H1 (cell line): ENCODE data around the gene CD4. TPM values are rescaled to one million over a fixed set of nuclear protein-coding genes. Genes with fewer than 3 reads are reported as not detected.

Source experiments
- CTCF ChIA-PET: fragments of 300-600 bp; sonication (Branson Sonifier 250); formaldehyde crosslinking; loops from one replicate; lab custom pipeline; 2021; ENCODE audit not compliant: partially characterized antibody; lab: Charles Lee
- POLR2A ChIA-PET: fragments of 300-600 bp; sonication (Branson Sonifier 250); formaldehyde crosslinking; loops from one replicate; lab custom pipeline; 2021; ENCODE audit warnings: inconsistent platforms; ENCODE audit not compliant: partially characterized antibody; lab: Charles Lee
- DNase-seq, 2 experiments: peaks; one replicate each; pipeline versions ENCODE4 v3.0.0 to v3.0.0-alpha.2; 2010 to 2022; ENCODE audit warnings: low spot score in 2 of 2, low read depth in 1 of 2, mixed read lengths in 1 of 2
- FAIRE-seq: peaks from 2 replicates; lab custom pipeline; 2011; peaks lifted over from hg19 to GRCh38; lab: Jason Lieb, UNC
- H2AFZ ChIP-seq: 2 replicates; pipeline ENCODE4 v1.8.1; 2012; ENCODE audit warnings: low read length, inconsistent platforms
- H2AK5ac ChIP-seq: 2 replicates; pipeline ENCODE4 v1.6.1; 2013; ENCODE audit warnings: low read depth, low read length
- H2BK120ac ChIP-seq: replicated peaks from 2 replicates; pipeline ENCODE3; 2013; ENCODE audit warnings: low read depth, low read length, inconsistent platforms
- H2BK12ac ChIP-seq: 2 replicates; pipeline ENCODE4 v1.6.1; 2013; ENCODE audit warnings: low read depth, low read length
- H2BK15ac ChIP-seq: 2 replicates; pipeline ENCODE4 v1.6.1; 2013; ENCODE audit warnings: low read length
- H2BK20ac ChIP-seq: 2 replicates; pipeline ENCODE4 v1.6.1; 2013; ENCODE audit warnings: low read length
- H2BK5ac ChIP-seq: 2 replicates; pipeline ENCODE4 v1.6.1; 2013; ENCODE audit warnings: low read depth, low read length
- H3K14ac ChIP-seq: 2 replicates; pipeline ENCODE4 v1.6.1; 2013; ENCODE audit warnings: inconsistent platforms; ENCODE audit not compliant: insufficient read length
- H3K18ac ChIP-seq: 2 replicates; pipeline ENCODE4 v1.6.1; 2013; ENCODE audit warnings: low read length; ENCODE audit errors: extremely low read depth
- H3K23ac ChIP-seq: 2 replicates; pipeline ENCODE4 v1.6.1; 2013; ENCODE audit warnings: inconsistent platforms; ENCODE audit not compliant: insufficient read length
- H3K23me2 ChIP-seq: 2 replicates; pipeline ENCODE4 v1.6.1; 2013; ENCODE audit warnings: low read depth, low read length
- H3K27ac ChIP-seq: 2 replicates; pipeline ENCODE4 v1.6.1; 2011; ENCODE audit warnings: low read depth, low read length, inconsistent platforms
- H3K27me3 ChIP-seq, 4 experiments: replicated peaks in 1 of 4; 1 replicate in 1 of 4; 2 replicates in 3 of 4; pipeline versions ENCODE4 v1.6.1 to v1.8.1; 2011 to 2013; ENCODE audit warnings: low read length in 3 of 4, mild to moderate bottlenecking in 3 of 4, inconsistent platforms in 2 of 4, mixed read lengths in 2 of 4, moderate library complexity in 1 of 4; ENCODE audit not compliant: control insufficient read depth in 3 of 4, insufficient read depth in 3 of 4; ENCODE audit errors: extremely low read depth in 1 of 4
- H3K36me3 ChIP-seq, 4 experiments: 2 replicates each; pipeline versions ENCODE4 v1.6.1 to v1.8.1; 2011 to 2013; ENCODE audit warnings: mild to moderate bottlenecking in 4 of 4, low read length in 3 of 4, moderate library complexity in 2 of 4, control low read depth in 1 of 4, inconsistent platforms in 1 of 4; ENCODE audit not compliant: insufficient read depth in 4 of 4, control insufficient read depth in 2 of 4
- H3K4ac ChIP-seq: replicated peaks from 2 replicates; pipeline ENCODE3; 2013; ENCODE audit warnings: low read length, low read depth, mixed read lengths, inconsistent platforms; ENCODE audit not compliant: insufficient read length
- H3K4me1 ChIP-seq, 4 experiments: replicated peaks in 1 of 4; 1 replicate in 1 of 4; 2 replicates in 3 of 4; pipeline versions ENCODE4 v1.6.1 to v1.8.1; 2011 to 2013; ENCODE audit warnings: low read length in 3 of 4, inconsistent platforms in 2 of 4, mixed read lengths in 1 of 4; ENCODE audit not compliant: insufficient read depth in 4 of 4, control insufficient read depth in 3 of 4
- H3K4me2 ChIP-seq, 2 experiments: 2 replicates each; pipeline versions ENCODE4 v1.6.1 to v1.8.1; 2011 to 2013; ENCODE audit warnings: low read depth in 2 of 2, low read length in 2 of 2, control low read depth in 1 of 2, inconsistent platforms in 1 of 2, mild to moderate bottlenecking in 1 of 2; ENCODE audit not compliant: insufficient read depth in 1 of 2
- H3K4me3 ChIP-seq, 4 experiments: fragments of 200-600, 300-600 bp in 1 of 4; sonication (generic), shearing (Covaris generic), sonication (Bioruptor Twin) in 1 of 4; 2 replicates each; pipeline versions ENCODE4 v1.5.1 to v1.8.1; 2011 to 2016; ENCODE audit warnings: low read length in 4 of 4, low read depth in 3 of 4, control low read depth in 2 of 4, inconsistent platforms in 2 of 4, mild to moderate bottlenecking in 2 of 4, mixed read lengths in 1 of 4, moderate library complexity in 1 of 4; ENCODE audit not compliant: insufficient read depth in 2 of 4; ENCODE audit errors: extremely low read depth in 1 of 4
- H3K56ac ChIP-seq: replicated peaks from 2 replicates; pipeline ENCODE3; 2013; ENCODE audit warnings: low read depth, mild to moderate bottlenecking, mixed read lengths, low read length, inconsistent platforms; ENCODE audit not compliant: insufficient read length
- H3K79me1 ChIP-seq: 2 replicates; pipeline ENCODE4 v1.6.1; 2013; ENCODE audit warnings: low read depth, low read length, control low read depth
- H3K79me2 ChIP-seq, 2 experiments: 2 replicates each; pipeline versions ENCODE4 v1.6.1 to v1.8.1; 2012 to 2013; ENCODE audit warnings: low read length in 2 of 2, mild to moderate bottlenecking in 2 of 2, inconsistent platforms in 1 of 2; ENCODE audit not compliant: insufficient read depth in 2 of 2, control insufficient read depth in 1 of 2
- H3K9ac ChIP-seq, 4 experiments: replicated peaks in 1 of 4; 1 replicate in 1 of 4; 2 replicates in 3 of 4; pipeline versions ENCODE4 v1.6.1 to v1.8.1; 2011 to 2013; ENCODE audit warnings: low read depth in 3 of 4, low read length in 3 of 4, control low read depth in 2 of 4, mild to moderate bottlenecking in 2 of 4, moderate library complexity in 2 of 4, inconsistent platforms in 1 of 4; ENCODE audit errors: extremely low read depth in 1 of 4
- H3K9me3 ChIP-seq, 2 experiments: 2 replicates each; pipeline versions ENCODE4 v1.6.1 to v1.8.1; 2012 to 2013; ENCODE audit warnings: mild to moderate bottlenecking in 2 of 2, moderate library complexity in 2 of 2, control low read depth in 1 of 2, inconsistent platforms in 1 of 2, low read depth in 1 of 2, low read length in 1 of 2, mixed read lengths in 1 of 2; ENCODE audit not compliant: insufficient read depth in 2 of 2
- H4K20me1 ChIP-seq, 2 experiments: replicated peaks in 1 of 2; 2 replicates each; pipeline versions ENCODE3 to v1.8.1; 2011 to 2013; ENCODE audit warnings: inconsistent platforms in 2 of 2, low read length in 2 of 2, mild to moderate bottlenecking in 1 of 2; ENCODE audit not compliant: insufficient read depth in 2 of 2, control insufficient read depth in 1 of 2
- H4K5ac ChIP-seq: 2 replicates; pipeline ENCODE4 v1.6.1; 2013; ENCODE audit warnings: low read length, low read depth, mixed read lengths, inconsistent platforms; ENCODE audit not compliant: insufficient read length
- H4K8ac ChIP-seq: 2 replicates; pipeline ENCODE4 v1.8.0; 2013; ENCODE audit warnings: mild to moderate bottlenecking, moderate library complexity, low read length, inconsistent platforms; ENCODE audit not compliant: insufficient read depth; ENCODE audit errors: extremely low read depth
- H4K91ac ChIP-seq: replicated peaks from 2 replicates; pipeline ENCODE3; 2013; ENCODE audit warnings: low read length, mixed read lengths, inconsistent platforms; ENCODE audit not compliant: insufficient read length
- BCL11A ChIP-seq, 2 experiments: IDR thresholded peaks; one replicate each; pipeline ENCODE4 v1.6.1; 2011; ENCODE audit warnings: low read depth in 2 of 2, low read length in 2 of 2, mild to moderate bottlenecking in 2 of 2
- EZH2 ChIP-seq: fragments of 200-600 bp; sonication (generic); IDR thresholded peaks from 2 replicates; pipeline ENCODE4 v1.7.1; 2012; ENCODE audit warnings: low read depth, mild to moderate bottlenecking, moderate library complexity, low read length, inconsistent platforms; ENCODE audit not compliant: severe bottlenecking
- GABPA ChIP-seq: IDR thresholded peaks from 2 replicates; pipeline ENCODE4 v1.6.1; 2011; ENCODE audit warnings: mild to moderate bottlenecking, low read length, moderate library complexity, borderline replicate concordance; ENCODE audit not compliant: insufficient read depth
- JUN ChIP-seq: IDR thresholded peaks from 2 replicates; pipeline ENCODE4 v1.6.1; 2011; ENCODE audit warnings: low read depth, mild to moderate bottlenecking, improper control_type of control experiment, low read length
- SIN3A ChIP-seq, 2 experiments: IDR thresholded peaks in 1 of 2; conservative IDR thresholded peaks in 1 of 2; 2 replicates each; pipeline ENCODE4 v1.6.1; 2011 to 2012; ENCODE audit warnings: low read length in 2 of 2, improper control_type of control experiment in 1 of 2, low read depth in 1 of 2, mild to moderate bottlenecking in 1 of 2
- TAF1 ChIP-seq: IDR thresholded peaks from 2 replicates; pipeline ENCODE4 v1.6.1; 2011; ENCODE audit warnings: mild to moderate bottlenecking, low read depth, low read length
- ZNF274 ChIP-seq: IDR thresholded peaks from 2 replicates; pipeline ENCODE4 v1.7.0; 2012; ENCODE audit warnings: low read length, borderline replicate concordance; ENCODE audit errors: extremely low read depth
- WGBS, 2 experiments: shearing (Covaris generic) in 1 of 2; methylation state at CpG; one replicate each; pipeline versions ENCODE4 v1.1.6 to v1.1.7; 2013 to 2015; ENCODE audit warnings: low lambda C conversion rate in 2 of 2, mixed read lengths in 2 of 2, inconsistent platforms in 1 of 2, low coverage in 1 of 2, missing lambda C conversion rate in 1 of 2; ENCODE audit not compliant: insufficient replicate concordance in 2 of 2, insufficient coverage in 1 of 2, insufficient read length in 1 of 2; ENCODE audit errors: extremely low coverage in 1 of 2, missing lambda C conversion rate in 1 of 2; 5-methylcytosine and 5-hydroxymethylcytosine counted together
- polyA plus RNA-seq, 7 experiments: library from polyadenylated mRNA; depleted of rRNA in 3 of 7; stranded (reverse) in 5 of 7; unstranded in 2 of 7; fragments of >200 nt in 5 of 7; fragments of 200-250 nt in 2 of 7; gene quantifications; 1 replicate in 5 of 7; 2 replicates in 1 of 7; 4 replicates in 1 of 7; pipeline versions ENCODE4 v1.2.1 to v1.2.3, GENCODE V29; 2011 to 2013; ENCODE audit warnings: missing spikeins in 2 of 7, mixed read lengths in 2 of 7
- total RNA-seq: library from RNA; stranded (reverse); fragmentation: NEBNext Ultra II Directional; extraction: Animal tissue kit (Norgen Biotek cat#: 25700); gene quantifications from 2 replicates; pipeline ENCODE4 v1.2.1, GENCODE V29; 2021
- TF ChIP-seq, protein P1 (sequence below): IDR thresholded peaks from 2 replicates; pipeline ENCODE4 v1.6.1; 2011; ENCODE audit warnings: low read length, improper control_type of control experiment
- TF ChIP-seq, protein P2 (sequence below): IDR thresholded peaks from 2 replicates; pipeline ENCODE4 v1.6.1; 2011; ENCODE audit warnings: low read depth, mild to moderate bottlenecking, low read length; ENCODE audit not compliant: insufficient read depth

Gene CD4
- total and polyA plus RNA-seq, 2 of the 8 experiments (the other 6 are each of a cell fraction or from before 2014, with no cell fraction given): 3.4 to 5.1 TPM

DNA sequence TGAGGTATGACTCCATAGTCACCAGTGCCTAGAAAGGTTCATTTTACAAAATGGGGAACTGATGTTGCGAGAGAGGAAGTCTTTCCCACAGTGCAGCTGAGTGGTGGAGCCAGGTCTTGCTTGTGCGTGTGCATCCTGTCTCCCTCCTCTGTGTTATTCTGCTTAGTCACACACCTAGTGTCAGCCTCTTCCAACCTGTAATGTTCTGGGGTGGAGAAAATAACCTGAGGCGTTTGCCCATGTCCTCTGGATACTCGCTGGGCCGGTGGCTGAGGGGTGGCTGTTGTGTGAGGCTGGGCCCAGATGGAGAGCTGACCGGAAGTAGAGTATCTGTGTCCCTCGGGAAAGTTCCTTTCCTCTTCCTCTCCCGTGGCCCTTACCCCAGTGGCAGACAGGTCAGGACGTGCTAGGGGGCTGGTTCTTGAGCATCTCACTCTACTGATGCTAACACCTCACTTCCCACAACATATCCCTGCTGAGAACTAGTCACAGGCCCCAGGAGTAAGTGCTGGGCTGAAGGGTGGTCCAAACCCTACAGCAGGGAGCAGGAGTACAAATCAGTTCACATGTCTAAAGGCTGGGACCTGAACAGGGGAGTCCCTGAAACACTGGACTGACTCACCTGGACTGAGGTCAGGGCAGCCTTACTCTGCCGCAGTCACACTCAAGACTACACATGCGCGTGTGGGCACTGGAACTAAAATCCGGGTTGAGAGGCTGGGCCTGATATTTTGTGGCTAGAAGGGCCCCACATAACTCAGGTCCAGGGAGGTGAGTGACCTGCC, 43.4 kb upstream of the CD4 start:
- no peak overlapping the region for H2AK5ac ChIP-seq
- peaks cover 2 to 6% of the 10 kb centered on the region in 2 experiments for H4K20me1 ChIP-seq
- H2AFZ ChIP-seq: no peak overlapping the region
- no peak overlapping the region for H3K4me2 ChIP-seq
- FAIRE-seq: no peak
- no peak overlapping the region for H3K23ac ChIP-seq
- H3K79me2 ChIP-seq: no peaks in the 10 kb centered on the region
- CTCF ChIA-PET: interaction anchor here (0.6 to 2.3 kb wide), 7 partner anchors 8 to 234 kb away, joined by 3 to 9 read pairs (median 3); partner anchors contain the start of gene MLF2
- no peaks in the 10 kb centered on the region for H3K4me1 ChIP-seq
- no peaks in the 10 kb centered on the region for H3K23me2 ChIP-seq
- no peak overlapping the region for H3K27ac ChIP-seq
- no peaks in the 10 kb centered on the region for H3K79me1 ChIP-seq
- H3K18ac ChIP-seq: no peak overlapping the region
- H3K4me3 ChIP-seq: no peak overlapping the region
- H3K27me3 ChIP-seq: no peaks in the 10 kb centered on the region
- no peak overlapping the region for H3K56ac ChIP-seq
- POLR2A ChIA-PET: interaction anchor here (0.6 to 1.8 kb wide), 10 partner anchors 10 to 120 kb away, joined by 3 to 5 read pairs (median 4); partner anchors contain the start of gene ZNF384
- no peak overlapping the region for H3K14ac ChIP-seq
- H3K36me3 ChIP-seq: peaks cover 21 to 53% (median 42%) of the 10 kb centered on the region in 4 experiments
- H4K91ac ChIP-seq: no peak overlapping the region
- H2BK120ac ChIP-seq: no peak overlapping the region
- H3K4ac ChIP-seq: no peak overlapping the region
- WGBS, 2 experiments: 90% methylated on average over 13 of the region's 13 CpGs; no CpG with 5 or more reads in 1 of the 2 experiments
- H3K9me3 ChIP-seq: no peaks in the 10 kb centered on the region; a peak in 1 of 4 replicates
- H4K8ac ChIP-seq: no peak overlapping the region
- no peak overlapping the region for H4K5ac ChIP-seq
- H2BK5ac ChIP-seq: no peak overlapping the region
- DNase-seq: no peak
- no peak overlapping the region for H2BK15ac ChIP-seq
- H2BK20ac ChIP-seq: no peak overlapping the region
- H3K9ac ChIP-seq: no peak overlapping the region
- H2BK12ac ChIP-seq: no peak overlapping the region
- TF ChIP-seq, protein P1, sequence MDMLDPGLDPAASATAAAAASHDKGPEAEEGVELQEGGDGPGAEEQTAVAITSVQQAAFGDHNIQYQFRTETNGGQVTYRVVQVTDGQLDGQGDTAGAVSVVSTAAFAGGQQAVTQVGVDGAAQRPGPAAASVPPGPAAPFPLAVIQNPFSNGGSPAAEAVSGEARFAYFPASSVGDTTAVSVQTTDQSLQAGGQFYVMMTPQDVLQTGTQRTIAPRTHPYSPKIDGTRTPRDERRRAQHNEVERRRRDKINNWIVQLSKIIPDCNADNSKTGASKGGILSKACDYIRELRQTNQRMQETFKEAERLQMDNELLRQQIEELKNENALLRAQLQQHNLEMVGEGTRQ: no peak
- TF ChIP-seq JUN: no peak
- no peak for TF ChIP-seq BCL11A (IDR thresholded peaks at IDR 0.05; ENCODE audit: low read depth in 2 of 2, low read length in 2 of 2)
- TF ChIP-seq ZNF274: no peak
- TF ChIP-seq TAF1: no peak
- TF ChIP-seq GABPA: no peak
- no peak for TF ChIP-seq EZH2
- no peak for TF ChIP-seq SIN3A (conservative IDR thresholded peaks at IDR 0.05 in 1 of 2, IDR thresholded peaks at IDR 0.05 in 1 of 2; ENCODE audit: low read depth in 1 of 2, low read length in 2 of 2)
- TF ChIP-seq, protein P2, sequence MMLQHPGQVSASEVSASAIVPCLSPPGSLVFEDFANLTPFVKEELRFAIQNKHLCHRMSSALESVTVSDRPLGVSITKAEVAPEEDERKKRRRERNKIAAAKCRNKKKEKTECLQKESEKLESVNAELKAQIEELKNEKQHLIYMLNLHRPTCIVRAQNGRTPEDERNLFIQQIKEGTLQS: no peak
